ENCODE data around the gene PHF12. TPM values are rescaled to one million over a fixed set of nuclear protein-coding genes. Genes with fewer than 3 reads are reported as not detected.

Gene PHF12
- total RNA-seq, 6 donors from 2014 or later, result 38.8 to 103 (median 62.7) TPM

DNA sequence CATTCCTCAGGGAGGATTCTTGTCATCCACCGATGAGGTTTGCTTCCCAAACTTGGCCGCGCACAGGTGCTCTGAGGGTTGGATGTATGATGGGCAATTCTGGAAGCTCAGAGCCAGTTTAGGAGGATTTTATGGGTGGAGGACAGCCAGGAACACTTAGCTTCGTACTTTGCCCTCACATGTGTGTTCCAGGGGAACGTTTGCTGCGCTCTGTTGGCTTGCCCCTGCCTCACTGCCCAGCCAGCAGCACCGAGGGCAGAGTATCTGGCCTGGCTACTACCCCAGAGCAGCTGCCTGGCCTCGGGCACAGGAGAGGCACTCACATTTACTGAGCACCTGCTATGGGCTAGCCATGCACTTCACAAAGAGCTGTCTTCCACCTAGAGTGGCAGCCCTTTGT lies 40.5 kb upstream of the PHF12 start:
- no peaks in the 10 kb centered on the region for H3K4me1 ChIP-seq
- no peaks in the 10 kb centered on the region for H3K36me3 ChIP-seq
- no peaks in the 10 kb centered on the region for H3K9me3 ChIP-seq
- ATAC-seq (ENCODE audit: low FRiP score in 2 of 2) (no peak), DNase-seq (no peak)
- H3K27ac ChIP-seq, result no peak overlapping the region
- no peaks in the 10 kb centered on the region for H3K27me3 ChIP-seq
- TF ChIP-seq POLR2A (IDR thresholded peaks at IDR 0.05), result no peak
- TF ChIP-seq EP300 (IDR thresholded peaks at IDR 0.05), result no peak
- TF ChIP-seq POLR2AphosphoS5 (IDR thresholded peaks at IDR 0.05), result no peak
- TF ChIP-seq, protein P1, sequence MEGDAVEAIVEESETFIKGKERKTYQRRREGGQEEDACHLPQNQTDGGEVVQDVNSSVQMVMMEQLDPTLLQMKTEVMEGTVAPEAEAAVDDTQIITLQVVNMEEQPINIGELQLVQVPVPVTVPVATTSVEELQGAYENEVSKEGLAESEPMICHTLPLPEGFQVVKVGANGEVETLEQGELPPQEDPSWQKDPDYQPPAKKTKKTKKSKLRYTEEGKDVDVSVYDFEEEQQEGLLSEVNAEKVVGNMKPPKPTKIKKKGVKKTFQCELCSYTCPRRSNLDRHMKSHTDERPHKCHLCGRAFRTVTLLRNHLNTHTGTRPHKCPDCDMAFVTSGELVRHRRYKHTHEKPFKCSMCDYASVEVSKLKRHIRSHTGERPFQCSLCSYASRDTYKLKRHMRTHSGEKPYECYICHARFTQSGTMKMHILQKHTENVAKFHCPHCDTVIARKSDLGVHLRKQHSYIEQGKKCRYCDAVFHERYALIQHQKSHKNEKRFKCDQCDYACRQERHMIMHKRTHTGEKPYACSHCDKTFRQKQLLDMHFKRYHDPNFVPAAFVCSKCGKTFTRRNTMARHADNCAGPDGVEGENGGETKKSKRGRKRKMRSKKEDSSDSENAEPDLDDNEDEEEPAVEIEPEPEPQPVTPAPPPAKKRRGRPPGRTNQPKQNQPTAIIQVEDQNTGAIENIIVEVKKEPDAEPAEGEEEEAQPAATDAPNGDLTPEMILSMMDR (IDR thresholded peaks at IDR 0.05), result no peak
- H3K4me3 ChIP-seq, result no peak overlapping the region
- 65 to 69% methylated on average over 7 of the region's 8 CpGs for WGBS, 2 donors

DNA sequence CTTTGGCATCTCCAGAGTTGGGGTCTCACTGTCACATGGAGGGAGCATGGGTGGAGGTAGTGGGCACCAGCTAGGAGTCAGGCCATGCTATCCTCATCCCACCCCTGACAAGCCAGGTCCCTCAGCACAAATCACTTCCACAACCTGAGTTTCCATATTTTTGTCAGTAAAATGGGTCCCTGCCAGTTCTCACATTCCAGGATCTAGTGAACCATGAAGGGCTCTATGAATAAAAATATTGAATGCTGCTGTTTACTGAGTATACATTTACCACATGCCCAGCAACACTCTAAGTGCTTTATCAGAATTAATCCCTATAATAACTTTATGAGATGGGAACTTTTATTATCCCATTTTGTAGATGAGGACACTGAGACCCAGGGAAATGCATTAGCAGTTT lies 37.7 kb upstream of the PHF12 start:
- DNase-seq (no peak), ATAC-seq (ENCODE audit: low FRiP score in 2 of 2) (no peak)
- H3K4me3 ChIP-seq, result no peak overlapping the region
- H3K36me3 ChIP-seq, result no peaks in the 10 kb centered on the region
- no peaks in the 10 kb centered on the region for H3K9me3 ChIP-seq
- H3K27ac ChIP-seq, result no peak overlapping the region
- TF ChIP-seq, protein P1 (IDR thresholded peaks at IDR 0.05), result no peak
- TF ChIP-seq POLR2A (IDR thresholded peaks at IDR 0.05) (no peak), POLR2AphosphoS5 (IDR thresholded peaks at IDR 0.05) (no peak), EP300 (IDR thresholded peaks at IDR 0.05) (no peak)
- H3K4me1 ChIP-seq, result peaks cover 0 to 6% (median 3%) of the 10 kb centered on the region in 4 donors
- H3K27me3 ChIP-seq, result no peaks in the 10 kb centered on the region

DNA sequence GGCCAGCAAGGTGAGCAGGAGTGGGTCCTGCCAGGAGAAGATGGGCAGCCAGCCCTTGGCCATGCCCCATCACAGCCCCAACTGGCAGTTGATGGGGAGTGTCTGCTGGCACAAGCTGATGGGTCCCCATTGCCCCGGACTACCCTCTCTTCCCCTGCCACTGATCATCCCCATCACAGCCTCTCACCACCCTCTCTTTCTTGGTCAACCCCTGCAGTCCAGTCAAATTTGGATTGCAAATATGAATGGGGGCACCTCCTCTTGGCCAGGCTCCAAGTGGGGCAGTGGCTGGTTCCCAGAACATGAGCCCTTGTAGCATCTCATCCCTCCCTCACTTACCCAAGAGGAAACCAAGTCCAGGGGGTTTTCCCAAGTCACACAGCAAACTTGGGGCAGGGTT lies 37.2 kb upstream of the PHF12 start:
- H3K36me3 ChIP-seq, result no peaks in the 10 kb centered on the region
- WGBS, 2 donors, result 71 to 80% methylated on average over 1 of the region's 1 CpG
- no peak overlapping the region for H3K4me3 ChIP-seq
- no peak overlapping the region for H3K27ac ChIP-seq
- H3K9me3 ChIP-seq, result no peaks in the 10 kb centered on the region
- DNase-seq (no peak), ATAC-seq (ENCODE audit: low FRiP score in 2 of 2) (no peak)
- H3K4me1 ChIP-seq, result peaks cover 1 to 9% (median 4%) of the 10 kb centered on the region in 4 donors
- TF ChIP-seq, protein P1 (IDR thresholded peaks at IDR 0.05), result no peak
- TF ChIP-seq POLR2AphosphoS5 (IDR thresholded peaks at IDR 0.05), result no peak
- no peak for TF ChIP-seq POLR2A (IDR thresholded peaks at IDR 0.05)
- no peak for TF ChIP-seq EP300 (IDR thresholded peaks at IDR 0.05)
- H3K27me3 ChIP-seq, result no peaks in the 10 kb centered on the region

DNA sequence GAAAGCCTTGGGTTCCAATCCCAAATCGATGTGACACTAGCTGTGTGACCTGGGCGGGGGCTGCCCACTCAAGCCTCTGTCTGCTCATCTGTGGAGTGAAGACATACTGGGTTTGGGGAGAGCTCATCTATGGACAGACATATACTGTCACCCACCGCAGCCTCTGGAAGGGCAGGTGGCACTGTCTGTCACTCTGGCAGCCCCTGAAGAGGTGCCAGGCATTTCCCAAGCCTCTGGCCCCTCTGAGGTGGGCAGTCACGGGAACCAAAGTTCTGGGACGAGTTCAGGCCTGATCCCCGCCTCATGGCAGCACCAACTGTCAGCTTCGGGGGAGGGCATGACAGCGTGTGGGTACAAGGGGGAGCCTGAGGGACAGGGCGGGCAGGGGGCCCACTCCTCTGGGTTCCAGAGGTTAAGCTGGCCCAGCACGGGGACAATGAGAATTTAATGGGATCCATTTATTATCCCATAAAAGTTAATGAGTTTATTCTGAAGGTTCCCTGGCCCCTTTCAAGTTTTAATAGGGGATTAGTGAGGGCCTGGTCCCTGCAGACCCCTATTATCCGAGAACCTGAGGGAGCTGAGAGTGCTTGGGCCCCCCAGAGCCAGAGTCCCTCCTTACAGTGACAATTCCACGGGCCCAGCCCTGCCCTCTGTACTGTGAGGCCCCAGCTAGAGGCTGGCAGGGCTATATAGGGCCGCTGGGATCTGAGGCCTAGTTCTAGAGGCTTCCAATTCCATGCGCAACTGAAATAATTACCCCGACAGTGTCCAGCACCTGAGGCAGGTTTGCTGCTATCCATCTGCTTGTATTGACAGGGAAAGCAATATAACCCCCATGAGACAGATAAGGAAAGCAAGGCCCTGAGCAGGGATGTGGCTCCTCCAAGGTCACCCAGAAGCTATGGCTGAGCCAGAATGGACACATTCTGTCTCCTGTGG lies 35.7 kb upstream of the PHF12 start:
- ATAC-seq (ENCODE audit: low FRiP score in 2 of 2) (no peak), DNase-seq (no peak)
- Histone ChIP-seq H3K4me3 (no peak overlapping the region), H3K9me3 (no peaks in the 10 kb centered on the region), H3K27me3 (no peaks in the 10 kb centered on the region), H3K4me1 (peaks cover 9 to 20% (median 16%) of the 10 kb centered on the region in 4 donors), H3K27ac (no peak overlapping the region), H3K36me3 (no peaks in the 10 kb centered on the region)
- WGBS, 2 donors, result 84 to 89% methylated on average over 5 to 14 of the region's 15 CpGs
- TF ChIP-seq, protein P1 (IDR thresholded peaks at IDR 0.05), result no peak
- TF ChIP-seq POLR2A (IDR thresholded peaks at IDR 0.05), result no peak
- no peak for TF ChIP-seq POLR2AphosphoS5 (IDR thresholded peaks at IDR 0.05)

All from upper lobe of left lung (tissue), 6 donors.